ENCODE measurements around the gene POMZP3.
"Not testable (repeated sequence)": the region's sequence is repeated elsewhere in the genome, so short reads cannot be mapped to it uniquely, and the experiment has no call there.

- TF ChIP-seq ZEB2 (tag by site-specific recombination; IDR thresholded peaks at IDR 0.05); CTCF (tag by site-specific recombination; IDR thresholded peaks at IDR 0.05); MYNN (tag by site-specific recombination; IDR thresholded peaks at IDR 0.05; ENCODE audit: borderline replicate concordance): not testable (repeated sequence)
- TF ChIP-seq, protein P1, sequence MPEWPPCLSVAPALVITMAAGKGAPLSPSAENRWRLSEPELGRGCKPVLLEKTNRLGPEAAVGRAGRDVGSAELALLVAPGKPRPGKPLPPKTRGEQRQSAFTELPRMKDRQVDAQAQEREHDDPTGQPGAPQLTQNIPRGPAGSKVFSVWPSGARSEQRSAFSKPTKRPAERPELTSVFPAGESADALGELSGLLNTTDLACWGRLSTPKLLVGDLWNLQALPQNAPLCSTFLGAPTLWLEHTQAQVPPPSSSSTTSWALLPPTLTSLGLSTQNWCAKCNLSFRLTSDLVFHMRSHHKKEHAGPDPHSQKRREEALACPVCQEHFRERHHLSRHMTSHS (tag by site-specific recombination; IDR thresholded peaks at IDR 0.05) = not testable (repeated sequence)
- TF ChIP-seq, protein P2, sequence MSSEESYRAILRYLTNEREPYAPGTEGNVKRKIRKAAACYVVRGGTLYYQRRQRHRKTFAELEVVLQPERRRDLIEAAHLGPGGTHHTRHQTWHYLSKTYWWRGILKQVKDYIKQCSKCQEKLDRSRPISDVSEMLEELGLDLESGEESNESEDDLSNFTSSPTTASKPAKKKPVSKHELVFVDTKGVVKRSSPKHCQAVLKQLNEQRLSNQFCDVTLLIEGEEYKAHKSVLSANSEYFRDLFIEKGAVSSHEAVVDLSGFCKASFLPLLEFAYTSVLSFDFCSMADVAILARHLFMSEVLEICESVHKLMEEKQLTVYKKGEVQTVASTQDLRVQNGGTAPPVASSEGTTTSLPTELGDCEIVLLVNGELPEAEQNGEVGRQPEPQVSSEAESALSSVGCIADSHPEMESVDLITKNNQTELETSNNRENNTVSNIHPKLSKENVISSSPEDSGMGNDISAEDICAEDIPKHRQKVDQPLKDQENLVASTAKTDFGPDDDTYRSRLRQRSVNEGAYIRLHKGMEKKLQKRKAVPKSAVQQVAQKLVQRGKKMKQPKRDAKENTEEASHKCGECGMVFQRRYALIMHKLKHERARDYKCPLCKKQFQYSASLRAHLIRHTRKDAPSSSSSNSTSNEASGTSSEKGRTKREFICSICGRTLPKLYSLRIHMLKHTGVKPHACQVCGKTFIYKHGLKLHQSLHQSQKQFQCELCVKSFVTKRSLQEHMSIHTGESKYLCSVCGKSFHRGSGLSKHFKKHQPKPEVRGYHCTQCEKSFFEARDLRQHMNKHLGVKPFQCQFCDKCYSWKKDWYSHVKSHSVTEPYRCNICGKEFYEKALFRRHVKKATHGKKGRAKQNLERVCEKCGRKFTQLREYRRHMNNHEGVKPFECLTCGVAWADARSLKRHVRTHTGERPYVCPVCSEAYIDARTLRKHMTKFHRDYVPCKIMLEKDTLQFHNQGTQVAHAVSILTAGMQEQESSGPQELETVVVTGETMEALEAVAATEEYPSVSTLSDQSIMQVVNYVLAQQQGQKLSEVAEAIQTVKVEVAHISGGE (tag by site-specific recombination; conservative IDR thresholded peaks at IDR 0.05; ENCODE audit: low read depth) = not testable (repeated sequence)
These were observed 35.3 kb downstream of the POMZP3 start for GRCh38 chr7:76591602-76592304.
